Dedifferentiated amniotic fluid mesenchymal stem cell (primary cell): Measurements from ENCODE around the gene PDZD4.

Experiments used
- DNase-seq: peaks from one replicate; pipeline ENCODE4 v3.0.0-alpha.2; 2016; ENCODE audit errors: extremely low spot score

The PDZD4 gene

GRCh38 chrX:153783378-153784013 is 46.8 kb downstream of the PDZD4 start:
- DNase-seq, result no peak

- no peak for DNase-seq
Measured at GRCh38 chrX:153782871-153783270, 47.5 kb downstream of the PDZD4 start.

- no peak for DNase-seq
Measured at GRCh38 chrX:153782313-153782712, 48.0 kb downstream of the PDZD4 start.

GRCh38 chrX:153781428-153782047 is 48.8 kb downstream of the PDZD4 start:
- no peak for DNase-seq

- no peak for DNase-seq
Measured at GRCh38 chrX:153780678-153781427, 49.5 kb downstream of the PDZD4 start, which contains the start of gene SRPK3. Gene SRPK3 (plus strand): TSS chrX:153781041. CDS start chrX:153781087, 46 bp downstream.

- DNase-seq, result no peak
Measured at GRCh38 chrX:153779891-153780677, 50.3 kb downstream of the PDZD4 start.

GRCh38 chrX:153778684-153779101 is 51.7 kb downstream of the PDZD4 start:
- no peak for DNase-seq

- no peak for DNase-seq
Measured at GRCh38 chrX:153778181-153778580, 52.2 kb downstream of the PDZD4 start.

- no peak for DNase-seq
Measured at GRCh38 chrX:153777261-153778090, 52.9 kb downstream of the PDZD4 start.

- no peak for DNase-seq
Measured at GRCh38 chrX:153776611-153777045, 53.7 kb downstream of the PDZD4 start.

- no peak for DNase-seq
Measured at GRCh38 chrX:153776120-153776599, 54.2 kb downstream of the PDZD4 start.

GRCh38 chrX:153775293-153776119 is 54.8 kb downstream of the PDZD4 start:
- no peak for DNase-seq

- no peak for DNase-seq
Measured at GRCh38 chrX:153774576-153775292, 55.6 kb downstream of the PDZD4 start.

- DNase-seq, result no peak
Measured at GRCh38 chrX:153773741-153774575, 56.4 kb downstream of the PDZD4 start.

GRCh38 chrX:153773218-153773611 is 57.1 kb downstream of the PDZD4 start:
- DNase-seq, result no peak

GRCh38 chrX:153772316-153773217 is 57.8 kb downstream of the PDZD4 start:
- no peak for DNase-seq
